ENCODE results near the gene FGF14.

The FGF14 gene

GRCh38 chr13:102028868-102029267, 373.0 kb downstream of the FGF14 start:
- H3K4me3 ChIP-seq (ENCODE audit: low read length), result no peak overlapping the region
- no peak for DNase-seq (ENCODE audit: low read depth)
- TF ChIP-seq CTCF (conservative IDR thresholded peaks at IDR 0.05; ENCODE audit: low read length), result no peak

- DNase-seq (ENCODE audit: low read depth), result no peak
- TF ChIP-seq CTCF (conservative IDR thresholded peaks at IDR 0.05; ENCODE audit: low read length), result no peak
- H3K4me3 ChIP-seq (ENCODE audit: low read length), result no peak overlapping the region
Observed at GRCh38 chr13:102028206-102028605, 373.6 kb downstream of the FGF14 start.

GRCh38 chr13:102021777-102022176, 380.1 kb downstream of the FGF14 start:
- DNase-seq (ENCODE audit: low read depth), result no peak
- TF ChIP-seq CTCF (conservative IDR thresholded peaks at IDR 0.05; ENCODE audit: low read length), result no peak
- H3K4me3 ChIP-seq (ENCODE audit: low read length), result no peak overlapping the region

- TF ChIP-seq CTCF (conservative IDR thresholded peaks at IDR 0.05; ENCODE audit: low read length), result no peak
- H3K4me3 ChIP-seq (ENCODE audit: low read length), result no peak overlapping the region
- DNase-seq (ENCODE audit: low read depth), result no peak
Observed at GRCh38 chr13:102020611-102021216, 381.1 kb downstream of the FGF14 start.

GRCh38 chr13:102018716-102019115, 383.1 kb downstream of the FGF14 start:
- no peak overlapping the region for H3K4me3 ChIP-seq (ENCODE audit: low read length)
- no peak for DNase-seq (ENCODE audit: low read depth)
- no peak for TF ChIP-seq CTCF (conservative IDR thresholded peaks at IDR 0.05; ENCODE audit: low read length)

- no peak for TF ChIP-seq CTCF (conservative IDR thresholded peaks at IDR 0.05; ENCODE audit: low read length)
- H3K4me3 ChIP-seq (ENCODE audit: low read length), result no peak overlapping the region
- no peak for DNase-seq (ENCODE audit: low read depth)
Observed at GRCh38 chr13:102017248-102017647, 384.6 kb downstream of the FGF14 start.
